IPS-11a (cell line): ENCODE measurements around the gene GJE1.
"Not testable (repeated sequence)": the region's sequence is repeated elsewhere in the genome, so short reads cannot be mapped to it uniquely, and the experiment has no call there.

Experiments
- H3K4me3 ChIP-seq: one replicate; pipeline ENCODE4 v1.5.1; 2013; ENCODE audit warnings: low read depth, low read length, control low read depth

The GJE1 gene

GRCh38 chr6:142132625-142133024 lies at the start of gene GJE1:
TSS of gene GJE1 (plus strand) at chr6:142132925. CDS start at chr6:142133159, 234 bp downstream.
- H3K4me3 ChIP-seq: no peak within 1 kb of the TSS

- H3K4me3 ChIP-seq: peak overlapping the region; percentile 30
These were observed 44.5 kb upstream of the GJE1 start for GRCh38 chr6:142087950-142088857.

- peak overlapping the region; percentile 30 for H3K4me3 ChIP-seq
These were observed 43.9 kb upstream of the GJE1 start for GRCh38 chr6:142088858-142089216.

- not testable (repeated sequence) for H3K4me3 ChIP-seq
These were observed 27.9 kb upstream of the GJE1 start for GRCh38 chr6:142104820-142105219.

GRCh38 chr6:142110820-142111219 lies 21.9 kb upstream of the GJE1 start:
- not testable (repeated sequence) for H3K4me3 ChIP-seq

- no peak overlapping the region for H3K4me3 ChIP-seq
These were observed 20.2 kb upstream of the GJE1 start for GRCh38 chr6:142112451-142113061.

- H3K4me3 ChIP-seq: no peak overlapping the region
These were observed 15.4 kb upstream of the GJE1 start for GRCh38 chr6:142117366-142117765.

- H3K4me3 ChIP-seq: no peak overlapping the region
These were observed 14.4 kb upstream of the GJE1 start for GRCh38 chr6:142118328-142118727.

GRCh38 chr6:142118925-142119324 lies 13.8 kb upstream of the GJE1 start:
- H3K4me3 ChIP-seq: no peak overlapping the region

GRCh38 chr6:142121342-142121741 lies 11.4 kb upstream of the GJE1 start:
- no peak overlapping the region for H3K4me3 ChIP-seq

GRCh38 chr6:142130814-142131213 lies 1.9 kb upstream of the GJE1 start:
- no peak overlapping the region for H3K4me3 ChIP-seq

GRCh38 chr6:142138876-142139275 lies 6.2 kb downstream of the GJE1 start:
- no peak overlapping the region for H3K4me3 ChIP-seq

- H3K4me3 ChIP-seq: not testable (repeated sequence)
These were observed 8.8 kb downstream of the GJE1 start for GRCh38 chr6:142141531-142141930.

- peak within 1 kb of the TSS; percentile 94 for H3K4me3 ChIP-seq
These were observed 14.3 kb downstream of the GJE1 start, which contains the start of the genes NMBR and VTA1 for GRCh38 chr6:142146828-142147662. TSS of gene NMBR (minus strand) at chr6:142147122. CDS start at chr6:142088658, 58,464 bp downstream. TSS of gene VTA1 (plus strand) at chr6:142147263. CDS start at chr6:142147288, 25 bp downstream.

GRCh38 chr6:142152746-142153145 lies 20.0 kb downstream of the GJE1 start:
- H3K4me3 ChIP-seq: no peak overlapping the region

- H3K4me3 ChIP-seq: no peak overlapping the region
These were observed 20.5 kb downstream of the GJE1 start for GRCh38 chr6:142153196-142153595.

- no peak overlapping the region for H3K4me3 ChIP-seq
These were observed 21.6 kb downstream of the GJE1 start for GRCh38 chr6:142154336-142154735.

GRCh38 chr6:142155091-142155490 lies 22.4 kb downstream of the GJE1 start:
- H3K4me3 ChIP-seq: no peak overlapping the region

- H3K4me3 ChIP-seq: no peak overlapping the region
These were observed 23.4 kb downstream of the GJE1 start for GRCh38 chr6:142155895-142156757.

- not testable (repeated sequence) for H3K4me3 ChIP-seq
These were observed 24.0 kb downstream of the GJE1 start for GRCh38 chr6:142156758-142157068.
